Lower lobe of right lung (tissue), 2 donors: ENCODE results near the gene ARHGAP10. TPM values are rescaled to one million over a fixed set of nuclear protein-coding genes. Genes with fewer than 3 reads are reported as not detected.

Experiments
- ATAC-seq, 2 donors: fragments of 200-7000 bp; cut with Tn5 transposase; one replicate each; pipeline ENCODE4 v1.9.1; 2020 to 2022; ENCODE audit warnings: mild to moderate bottlenecking in 2 of 2, moderate library complexity in 2 of 2
- DNase-seq: peaks from one replicate; pipeline ENCODE4 v3.0.0-alpha.2; 2020
- H3K27ac ChIP-seq: fragments of 200-600 bp; one replicate; pipeline ENCODE4 v1.8.0; 2022
- H3K27me3 ChIP-seq: fragments of 200-600 bp; one replicate; pipeline ENCODE4 v1.8.0; 2022; ENCODE audit warnings: low read depth
- H3K36me3 ChIP-seq: fragments of 200-600 bp; one replicate; pipeline ENCODE4 v1.8.0; 2022; ENCODE audit warnings: mild to moderate bottlenecking
- H3K4me1 ChIP-seq: fragments of 200-600 bp; one replicate; pipeline ENCODE4 v1.8.0; 2022
- H3K4me3 ChIP-seq: fragments of 200-600 bp; one replicate; pipeline ENCODE4 v1.8.0; 2022; ENCODE audit warnings: mild to moderate bottlenecking
- H3K9me3 ChIP-seq: fragments of 200-600 bp; one replicate; pipeline ENCODE4 v1.8.0; 2022
- intact Hi-C: fragments of 100-400 bp; cut with DNase I; formaldehyde crosslinking; loops from one replicate; pipeline ENCODE4 v1.11.0; 2022
- total RNA-seq: library from RNA; stranded (reverse); fragmentation: NEBNext Ultra II Directional; extraction: Animal tissue kit (Norgen Biotek cat#: 25700); gene quantifications from one replicate; pipeline ENCODE4 v1.2.1, GENCODE V29; 2021
- TF ChIP-seq, protein P1 (sequence below): fragments of 200-600 bp; IDR thresholded peaks from one replicate; pipeline ENCODE4 v1.8.0; 2022; ENCODE audit warnings: antibody characterized with exemption, mild to moderate bottlenecking
- donor health status: DM: no; HTN: yes; CAD: no; lungs with severe emphysema.

ARHGAP10 gene
- total RNA-seq, 1 donor from 2014 or later: 26.4 TPM

DNA sequence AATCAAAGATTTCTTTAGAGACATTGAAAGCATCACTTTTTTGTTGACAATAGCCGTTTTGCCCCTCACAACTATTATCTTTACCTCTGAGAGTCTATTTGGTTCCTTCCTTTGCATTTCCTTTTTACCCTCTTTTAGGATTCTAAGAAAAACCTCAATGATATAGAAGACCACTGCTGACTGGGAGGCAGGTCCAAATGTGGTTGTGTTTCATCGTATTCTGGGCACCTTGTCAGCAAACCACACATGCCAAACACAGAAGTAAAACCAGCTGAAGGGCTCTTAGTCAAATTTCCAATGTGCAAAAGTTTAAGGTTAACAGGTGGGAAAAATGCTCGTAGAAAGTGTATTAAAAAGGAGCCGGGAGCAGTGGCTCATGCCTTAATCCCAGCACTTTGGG is 42.8 kb upstream of the ARHGAP10 start:
- Histone ChIP-seq H3K9me3 (no peaks in the 10 kb centered on the region), H3K27ac (no peak overlapping the region), H3K36me3 (no peaks in the 10 kb centered on the region), H3K27me3 (no peaks in the 10 kb centered on the region), H3K4me1 (no peaks in the 10 kb centered on the region), H3K4me3 (no peak overlapping the region)
- DNase-seq: no peak
- intact Hi-C loops: no loop called here
- TF ChIP-seq, protein P1, sequence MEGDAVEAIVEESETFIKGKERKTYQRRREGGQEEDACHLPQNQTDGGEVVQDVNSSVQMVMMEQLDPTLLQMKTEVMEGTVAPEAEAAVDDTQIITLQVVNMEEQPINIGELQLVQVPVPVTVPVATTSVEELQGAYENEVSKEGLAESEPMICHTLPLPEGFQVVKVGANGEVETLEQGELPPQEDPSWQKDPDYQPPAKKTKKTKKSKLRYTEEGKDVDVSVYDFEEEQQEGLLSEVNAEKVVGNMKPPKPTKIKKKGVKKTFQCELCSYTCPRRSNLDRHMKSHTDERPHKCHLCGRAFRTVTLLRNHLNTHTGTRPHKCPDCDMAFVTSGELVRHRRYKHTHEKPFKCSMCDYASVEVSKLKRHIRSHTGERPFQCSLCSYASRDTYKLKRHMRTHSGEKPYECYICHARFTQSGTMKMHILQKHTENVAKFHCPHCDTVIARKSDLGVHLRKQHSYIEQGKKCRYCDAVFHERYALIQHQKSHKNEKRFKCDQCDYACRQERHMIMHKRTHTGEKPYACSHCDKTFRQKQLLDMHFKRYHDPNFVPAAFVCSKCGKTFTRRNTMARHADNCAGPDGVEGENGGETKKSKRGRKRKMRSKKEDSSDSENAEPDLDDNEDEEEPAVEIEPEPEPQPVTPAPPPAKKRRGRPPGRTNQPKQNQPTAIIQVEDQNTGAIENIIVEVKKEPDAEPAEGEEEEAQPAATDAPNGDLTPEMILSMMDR: no peak
- ATAC-seq: no peak

DNA sequence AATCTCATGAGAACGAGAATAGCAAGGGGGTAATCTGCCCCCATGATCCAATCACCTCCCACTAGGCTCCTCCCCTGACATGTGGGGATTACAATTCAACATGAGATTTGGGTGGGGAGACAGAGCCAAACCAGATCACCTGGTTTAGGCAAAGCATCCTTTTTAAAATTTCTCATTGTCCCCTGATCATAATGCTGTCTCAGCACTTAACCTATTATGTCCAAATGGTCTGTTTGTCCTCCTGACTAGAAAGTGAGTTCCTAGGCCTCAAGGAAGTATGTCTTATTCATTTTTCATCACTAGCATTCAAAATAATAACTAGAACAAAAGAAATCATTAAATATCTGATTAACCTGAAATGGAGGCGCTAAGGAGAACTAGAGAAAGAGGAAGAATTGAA is 40.1 kb upstream of the ARHGAP10 start:
- Histone ChIP-seq H3K9me3 (no peaks in the 10 kb centered on the region), H3K27ac (no peak overlapping the region), H3K4me1 (no peaks in the 10 kb centered on the region), H3K36me3 (no peaks in the 10 kb centered on the region), H3K4me3 (no peak overlapping the region), H3K27me3 (no peaks in the 10 kb centered on the region)
- no peak for ATAC-seq
- DNase-seq: no peak
- intact Hi-C loops: no loop called here
- TF ChIP-seq, protein P1: no peak

DNA sequence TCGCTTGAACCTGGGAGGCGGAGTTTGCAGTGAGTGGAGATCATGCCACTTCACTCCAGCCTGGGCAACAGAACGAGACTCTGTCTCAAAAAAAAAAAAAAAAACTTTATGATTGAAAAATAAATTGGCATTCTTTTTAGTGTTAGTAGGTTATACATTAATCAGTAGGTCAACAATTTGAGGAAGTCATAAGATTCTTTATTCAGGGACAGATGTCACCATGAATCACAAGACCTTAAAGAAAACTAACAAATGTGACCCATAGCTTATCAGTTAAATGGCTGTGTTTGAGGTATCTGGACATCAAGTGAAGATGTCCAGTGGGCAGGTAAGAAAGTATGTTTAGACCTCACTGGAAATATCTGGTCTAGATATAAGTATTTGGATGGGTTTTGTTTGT is 38.7 kb upstream of the ARHGAP10 start:
- intact Hi-C loops: no loop called here
- Histone ChIP-seq H3K27ac (no peak overlapping the region), H3K9me3 (no peaks in the 10 kb centered on the region), H3K36me3 (no peaks in the 10 kb centered on the region), H3K27me3 (no peaks in the 10 kb centered on the region), H3K4me1 (no peaks in the 10 kb centered on the region), H3K4me3 (no peak overlapping the region)
- TF ChIP-seq, protein P1: no peak
- DNase-seq: no peak
- ATAC-seq: no peak

DNA sequence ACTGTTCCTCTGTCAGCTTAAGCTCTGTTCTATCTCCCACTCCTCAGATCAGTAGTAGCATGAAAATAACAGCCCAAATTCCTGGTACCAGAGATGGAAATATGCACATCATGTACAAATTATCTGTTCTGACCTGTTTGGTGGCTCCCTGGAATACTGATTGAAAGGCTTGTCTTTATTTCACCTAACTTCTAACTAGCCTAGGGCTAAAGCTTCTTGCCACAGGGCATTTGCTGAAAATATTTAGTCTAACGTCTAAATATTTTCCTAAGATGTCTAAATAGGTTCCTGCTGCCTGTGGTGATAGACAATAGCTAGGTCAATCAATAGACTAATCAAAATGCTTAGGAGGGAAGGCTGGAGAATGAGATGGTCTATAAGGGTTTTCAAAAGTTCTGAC is 35.0 kb upstream of the ARHGAP10 start:
- no peaks in the 10 kb centered on the region for H3K9me3 ChIP-seq
- H3K4me3 ChIP-seq: no peak overlapping the region
- H3K4me1 ChIP-seq: no peaks in the 10 kb centered on the region
- ATAC-seq (no peak), DNase-seq (no peak)
- intact Hi-C loops: no loop called here
- TF ChIP-seq, protein P1: no peak
- no peaks in the 10 kb centered on the region for H3K27me3 ChIP-seq
- no peaks in the 10 kb centered on the region for H3K36me3 ChIP-seq
- H3K27ac ChIP-seq: no peak overlapping the region

DNA sequence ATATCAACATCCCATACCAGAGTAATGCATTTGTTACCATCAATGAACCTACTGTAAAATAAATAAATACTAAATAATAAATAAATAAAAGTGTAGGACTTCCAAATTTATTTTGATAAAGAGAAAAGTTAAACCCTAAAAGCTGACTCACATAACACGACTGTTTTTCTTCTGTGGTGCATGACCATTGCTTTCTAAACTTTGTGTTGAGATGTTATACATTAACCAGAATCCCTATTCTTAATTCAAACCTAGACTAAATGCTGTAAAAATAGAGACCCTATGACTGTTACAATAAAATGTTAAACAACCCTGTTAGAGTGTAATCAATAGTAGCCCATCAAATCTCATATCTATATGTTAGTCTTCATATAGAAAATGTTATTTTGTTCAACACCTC is 27.0 kb upstream of the ARHGAP10 start:
- ATAC-seq: no peak
- no peaks in the 10 kb centered on the region for H3K36me3 ChIP-seq
- no peak for DNase-seq
- TF ChIP-seq, protein P1: no peak
- no peaks in the 10 kb centered on the region for H3K4me1 ChIP-seq
- H3K9me3 ChIP-seq: no peaks in the 10 kb centered on the region
- no peak overlapping the region for H3K27ac ChIP-seq
- H3K4me3 ChIP-seq: no peak overlapping the region
- intact Hi-C loops: loop anchor here (5.0 kb wide), 1 partner anchor 162 kb away; no protein-coding TSS in a partner anchor
- H3K27me3 ChIP-seq: no peaks in the 10 kb centered on the region
